Keratinocyte (primary cell): Measurements from ENCODE around the gene SPEM3. TPM values are rescaled to one million over a fixed set of nuclear protein-coding genes. Genes with fewer than 3 reads are reported as not detected.

Source experiments
- DNase-seq: peaks from one replicate; pipeline ENCODE4 v3.0.0-alpha.2; 2011; ENCODE audit warnings: low read depth, missing footprints, low spot score
- FAIRE-seq: peaks from 2 replicates; lab custom pipeline; 2011; peaks lifted over from hg19 to GRCh38; lab: Jason Lieb, UNC
- H2AFZ ChIP-seq: 2 replicates; pipeline ENCODE4 v1.6.0; 2012; ENCODE audit warnings: low read length, control low read depth, inconsistent platforms; ENCODE audit not compliant: control insufficient read depth
- H3K27ac ChIP-seq: 2 replicates; pipeline ENCODE4 v1.5.1; 2011; ENCODE audit warnings: low read length; ENCODE audit not compliant: control insufficient read depth, insufficient read depth
- H3K27me3 ChIP-seq: 3 replicates; pipeline ENCODE4 v1.6.0; 2011; ENCODE audit warnings: low read length; ENCODE audit not compliant: control insufficient read depth, insufficient read depth; ENCODE audit errors: extremely low read depth
- H3K36me3 ChIP-seq, 2 experiments: 2 replicates in 1 of 2; 3 replicates in 1 of 2; pipeline ENCODE4 v1.5.1; 2011; ENCODE audit warnings: low read length in 2 of 2, mild to moderate bottlenecking in 1 of 2; ENCODE audit not compliant: control insufficient read depth in 2 of 2, insufficient read depth in 2 of 2; ENCODE audit errors: extremely low read depth in 1 of 2
- H3K4me1 ChIP-seq: 3 replicates; pipeline ENCODE4 v1.5.1; 2011; ENCODE audit warnings: low read length; ENCODE audit not compliant: control insufficient read depth, insufficient read depth; ENCODE audit errors: extremely low read depth
- H3K4me2 ChIP-seq: 3 replicates; pipeline ENCODE4 v1.6.0; 2011; ENCODE audit warnings: low read depth, low read length; ENCODE audit not compliant: control insufficient read depth, insufficient read depth; ENCODE audit errors: extremely low read depth
- H3K4me3 ChIP-seq, 3 experiments: fragments of 200-600 bp in 1 of 3; sonication (generic) in 1 of 3; 2 replicates in 2 of 3; 3 replicates in 1 of 3; pipeline ENCODE4 v1.5.1; 2011 to 2016; ENCODE audit warnings: low read length in 3 of 3, mild to moderate bottlenecking in 3 of 3, control low read depth in 2 of 3, inconsistent platforms in 1 of 3, low read depth in 1 of 3, mixed read lengths in 1 of 3, mixed run types in 1 of 3, moderate library complexity in 1 of 3; ENCODE audit not compliant: control insufficient read depth in 2 of 3, insufficient read depth in 2 of 3; ENCODE audit errors: extremely low read depth in 1 of 3
- H3K79me2 ChIP-seq: 2 replicates; pipeline ENCODE4 v1.6.0; 2012; ENCODE audit warnings: low read length; ENCODE audit not compliant: control insufficient read depth, insufficient read depth
- H3K9ac ChIP-seq: 3 replicates; pipeline ENCODE4 v1.6.0; 2011; ENCODE audit warnings: low read length; ENCODE audit not compliant: control insufficient read depth, insufficient read depth; ENCODE audit errors: extremely low read depth
- H3K9me1 ChIP-seq: 3 replicates; pipeline ENCODE4 v1.6.0; 2011; ENCODE audit warnings: low read length; ENCODE audit not compliant: control insufficient read depth, insufficient read depth; ENCODE audit errors: extremely low read depth
- H3K9me3 ChIP-seq: 2 replicates; pipeline ENCODE4 v1.5.1; 2012; ENCODE audit warnings: low read depth, low read length; ENCODE audit not compliant: control insufficient read depth
- H4K20me1 ChIP-seq: 3 replicates; pipeline ENCODE4 v1.6.0; 2011; ENCODE audit warnings: low read length; ENCODE audit not compliant: control insufficient read depth, insufficient read depth; ENCODE audit errors: extremely low read depth
- CTCF ChIP-seq, 3 experiments: IDR thresholded peaks in 1 of 3; conservative IDR thresholded peaks in 1 of 3; optimal IDR thresholded peaks in 1 of 3; 2 replicates in 2 of 3; 3 replicates in 1 of 3; pipeline versions ENCODE3 to v1.5.1; 2011; ENCODE audit warnings: low read length in 3 of 3, mild to moderate bottlenecking in 3 of 3, moderate library complexity in 2 of 3, control low read depth in 1 of 3, inconsistent platforms in 1 of 3; ENCODE audit not compliant: insufficient read depth in 2 of 3; ENCODE audit errors: extremely low read depth in 1 of 3
- EZH2 ChIP-seq: IDR thresholded peaks from one replicate; pipeline ENCODE4 v1.6.1; 2012; ENCODE audit warnings: inconsistent platforms, mild to moderate bottlenecking, low read length, moderate library complexity
- dilution Hi-C: fragments of 300-500 bp; cut with MboI; formaldehyde crosslinking; loops from one replicate; pipeline ENCODE4 v1.7.0; 2020; ENCODE audit warnings: low sequenced_read_pairs; ENCODE audit not compliant: extremely low pct_ligation_motif_present
- polyA plus RNA-seq, 5 experiments: library from polyadenylated mRNA; depleted of rRNA in 3 of 5; stranded (reverse) in 3 of 5; stranded (forward) in 1 of 5; unstranded in 1 of 5; fragments of >200 nt; gene quantifications; 1 replicate in 1 of 5; 2 replicates in 3 of 5; 3 replicates in 1 of 5; pipeline versions ENCODE4 v1.2.1 to v1.2.3, GENCODE V29; 2011 to 2012; ENCODE audit warnings: missing spikeins in 2 of 5, low read depth in 1 of 5, low replicate concordance in 1 of 5

Gene SPEM3
- polyA plus RNA-seq, 1 donor (not counting 4 experiments of a cell fraction or from before 2014, with no cell fraction given) = not detected

- no peak overlapping the region for H3K9ac ChIP-seq
- no peaks in the 10 kb centered on the region for H3K79me2 ChIP-seq
- peaks cover 16% of the 10 kb centered on the region for H3K4me1 ChIP-seq
- no peak overlapping the region for H3K4me3 ChIP-seq
- FAIRE-seq (no peak), DNase-seq (no peak)
- no peaks in the 10 kb centered on the region for H3K27me3 ChIP-seq
- H2AFZ ChIP-seq = no peak overlapping the region
- TF ChIP-seq CTCF (optimal IDR thresholded peaks at IDR 0.05 in 1 of 3, IDR thresholded peaks at IDR 0.05 in 1 of 3, conservative IDR thresholded peaks at IDR 0.05 in 1 of 3; ENCODE audit: extremely low read depth in 1 of 3, insufficient read depth in 2 of 3, low read length in 3 of 3) = no peak
- TF ChIP-seq EZH2 = no peak
- peaks cover 0 to 4% of the 10 kb centered on the region in 2 experiments for H3K36me3 ChIP-seq
- H4K20me1 ChIP-seq = no peaks in the 10 kb centered on the region
- H3K27ac ChIP-seq = no peak overlapping the region
- H3K4me2 ChIP-seq = no peak overlapping the region
- no peaks in the 10 kb centered on the region for H3K9me3 ChIP-seq
- no peaks in the 10 kb centered on the region for H3K9me1 ChIP-seq
- dilution Hi-C loops = no loop called here
These were observed 18.9 kb upstream of the SPEM3 start for GRCh38 chr17:7409716-7410115.

GRCh38 chr17:7410634-7411426 lies 17.8 kb upstream of the SPEM3 start:
- no peak overlapping the region for H3K9ac ChIP-seq
- DNase-seq = no peak
- no peak overlapping the region for H3K4me3 ChIP-seq
- H3K36me3 ChIP-seq = peaks cover 0 to 5% of the 10 kb centered on the region in 2 experiments
- H3K9me1 ChIP-seq = no peaks in the 10 kb centered on the region
- dilution Hi-C loops = no loop called here
- no peak overlapping the region for H3K4me2 ChIP-seq
- H3K27ac ChIP-seq = no peak overlapping the region
- H4K20me1 ChIP-seq = no peaks in the 10 kb centered on the region
- H3K4me1 ChIP-seq = peaks cover 8% of the 10 kb centered on the region
- no peak overlapping the region for H2AFZ ChIP-seq
- H3K79me2 ChIP-seq = no peaks in the 10 kb centered on the region
- no peak for FAIRE-seq
- H3K9me3 ChIP-seq = no peaks in the 10 kb centered on the region
- TF ChIP-seq EZH2 = no peak
- TF ChIP-seq CTCF (optimal IDR thresholded peaks at IDR 0.05 in 1 of 3, IDR thresholded peaks at IDR 0.05 in 1 of 3, conservative IDR thresholded peaks at IDR 0.05 in 1 of 3; ENCODE audit: extremely low read depth in 1 of 3, insufficient read depth in 2 of 3, low read length in 3 of 3) = no peak
- H3K27me3 ChIP-seq = no peaks in the 10 kb centered on the region
